Measurements from ENCODE around the gene PCSK7. TPM values are rescaled to one million over a fixed set of nuclear protein-coding genes. Genes with fewer than 3 reads are reported as not detected.

Gene PCSK7
- total RNA-seq, 1 experiment from 2014 or later: 50.7 TPM

DNA sequence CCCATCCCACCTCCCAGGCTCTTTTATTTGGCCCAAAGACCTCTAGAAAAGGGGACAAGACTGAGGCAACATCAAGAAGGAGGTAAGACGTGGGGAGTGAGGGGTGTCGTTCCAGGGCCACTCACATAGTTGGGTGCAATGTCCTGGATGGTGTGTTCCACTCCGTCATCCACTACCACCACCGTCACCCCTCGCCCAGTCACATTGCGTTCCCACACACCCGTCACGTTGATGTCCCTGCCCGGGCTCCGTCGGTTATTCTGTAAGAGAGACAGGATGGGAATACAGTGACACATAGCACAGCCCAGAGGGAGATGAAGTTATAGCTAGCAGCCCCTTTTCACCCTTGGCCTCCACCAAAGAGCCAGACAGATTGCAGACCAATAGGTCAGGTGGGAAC lies 3.8 kb downstream of the PCSK7 start:
- DNase-seq: no peak
- no peak overlapping the region for H3K18ac ChIP-seq (ENCODE audit: insufficient read length, low read depth, low read length)
- H2AFZ ChIP-seq (ENCODE audit: low read length): no peak overlapping the region
- H3K4me2 ChIP-seq (ENCODE audit: insufficient read depth, insufficient read length, low read length): no peak overlapping the region
- H2BK15ac ChIP-seq (ENCODE audit: low read depth, low read length): no peak overlapping the region
- no peak overlapping the region for H2BK120ac ChIP-seq (ENCODE audit: low read depth, low read length, poor library complexity, severe bottlenecking)
- no peaks in the 10 kb centered on the region for H3K79me1 ChIP-seq (ENCODE audit: insufficient read depth, low read depth, low read length, poor library complexity, severe bottlenecking)
- no peak overlapping the region for H3K23ac ChIP-seq (ENCODE audit: insufficient read length, low read depth, low read length)
- H3K27me3 ChIP-seq (ENCODE audit: insufficient read depth, low read length): no peaks in the 10 kb centered on the region
- no peak overlapping the region for H3K9ac ChIP-seq (ENCODE audit: extremely low read depth, insufficient read length, low read length)
- H3K36me3 Mint-ChIP-seq (ENCODE audit: insufficient read depth in 1 of 3, low read depth in 3 of 3): peaks cover 6 to 56% (median 25%) of the 10 kb centered on the region in 3 experiments; a peak in 6 of 7 replicates
- no peak overlapping the region for H2AK5ac ChIP-seq (ENCODE audit: insufficient read length, low read length)
- H3T11ph ChIP-seq (ENCODE audit: low read length): no peak overlapping the region
- H3K14ac ChIP-seq (ENCODE audit: insufficient read depth, low read length): no peak overlapping the region
- H3K27ac ChIP-seq (ENCODE audit: insufficient read length, low read depth, low read length): no peak overlapping the region
- H4K91ac ChIP-seq (ENCODE audit: insufficient read length, low read depth, low read length): no peak overlapping the region
- no peaks in the 10 kb centered on the region for H3K4me1 ChIP-seq (ENCODE audit: insufficient read depth, low read length)
- no peak overlapping the region for H4K5ac ChIP-seq (ENCODE audit: insufficient read length, low read depth, low read length)
- H3K4me1 Mint-ChIP-seq: peaks cover 11 to 13% of the 10 kb centered on the region in 2 experiments
- no peaks in the 10 kb centered on the region for H3K9me3 Mint-ChIP-seq
- H3K56ac ChIP-seq (ENCODE audit: insufficient read length, low read depth, low read length): no peak overlapping the region
- no peak for TF ChIP-seq CTCF (conservative IDR thresholded peaks at IDR 0.05)
- no peaks in the 10 kb centered on the region for H3K9me3 ChIP-seq (ENCODE audit: control insufficient read depth, low read depth, low read length)
- no peak overlapping the region for H3K4ac ChIP-seq (ENCODE audit: low read depth, low read length)
- H3K27me3 Mint-ChIP-seq (ENCODE audit: low read depth): no peaks in the 10 kb centered on the region; the same call in 1 of the 2 replicates
- H3K4me3 Mint-ChIP-seq: no peak overlapping the region
- no peak overlapping the region for H2BK12ac ChIP-seq (ENCODE audit: insufficient read length, low read depth, low read length)
- H4K8ac ChIP-seq (replicated peaks; ENCODE audit: insufficient read length, low read depth, low read length): no peak overlapping the region
- peaks cover 12% of the 10 kb centered on the region for H3K23me2 ChIP-seq (ENCODE audit: insufficient read length, low read depth, low read length, poor library complexity, severe bottlenecking)
- H2BK5ac ChIP-seq (ENCODE audit: insufficient read length, low read length): no peak overlapping the region
- WGBS (ENCODE audit: extremely low coverage, insufficient read length, low lambda C conversion rate): no CpG with 5 or more reads among the region's 11 CpGs
- H4K20me1 ChIP-seq (ENCODE audit: control insufficient read depth, insufficient read depth, insufficient read length): no peaks in the 10 kb centered on the region
- no peak overlapping the region for H2BK20ac ChIP-seq (ENCODE audit: low read depth, low read length, poor library complexity, severe bottlenecking)
- no peaks in the 10 kb centered on the region for H3K79me2 ChIP-seq (ENCODE audit: insufficient read depth, low read length)
- H3K27ac Mint-ChIP-seq: peak overlapping the region in 2 of 3 experiments; percentile 17 to 63; a peak in 2 of 7 replicates
